HG02943 (cell line): ENCODE results near the gene MAPRE2.
A peak's percentile ranks its signal among the peaks of the same experiment; 100 is the strongest.
"Not testable (repeated sequence)": the region's sequence is repeated elsewhere in the genome, so short reads cannot be mapped to it uniquely, and the experiment has no call there.

ENCODE experiments used
- ATAC-seq: cut with Tn5 transposase; IDR thresholded peaks from one replicate; pipeline ENCODE4 v1.9.1; 2021; ENCODE audit warnings: mild to moderate bottlenecking, low read depth, moderate library complexity; ENCODE audit not compliant: unreplicated experiment

The MAPRE2 gene

DNA sequence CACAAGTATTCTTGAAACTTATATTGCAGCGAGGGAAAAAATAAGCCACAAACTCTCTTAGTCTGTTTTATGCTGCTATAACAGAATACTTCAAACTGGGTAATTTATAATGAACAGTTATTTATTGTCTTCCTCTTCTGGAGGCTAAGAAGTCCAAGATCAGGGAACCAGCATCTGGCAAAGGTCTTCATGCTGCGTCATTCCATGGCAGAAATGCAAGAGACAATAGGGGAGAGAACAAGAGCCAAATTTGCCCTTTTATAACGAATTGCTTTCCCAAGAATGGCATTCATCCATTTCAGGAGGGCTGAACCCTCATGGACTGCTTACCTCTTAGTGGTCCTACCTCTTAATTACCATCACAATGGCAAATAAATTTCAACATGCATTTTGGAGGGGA is 46.5 kb downstream of the MAPRE2 start:
- no peak for ATAC-seq

DNA sequence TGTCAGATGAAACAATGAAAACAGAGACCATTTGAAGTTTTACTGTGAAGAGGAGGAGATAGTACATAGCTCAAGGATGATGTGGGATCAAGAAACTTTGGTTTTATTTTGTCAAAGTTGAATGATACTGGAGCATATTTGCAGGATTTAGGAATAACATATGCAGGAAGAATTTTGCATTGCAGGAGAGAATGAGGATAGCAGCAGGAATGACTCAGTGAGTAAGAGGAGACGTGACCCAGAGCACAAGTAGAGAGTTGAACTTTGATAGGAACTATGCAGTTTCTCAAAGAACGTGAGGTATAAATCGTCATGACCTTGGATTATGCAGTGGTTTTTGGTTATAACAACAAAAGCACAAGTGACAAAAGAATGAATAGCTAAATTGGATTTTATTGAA is 47.7 kb downstream of the MAPRE2 start:
- no peak for ATAC-seq

DNA sequence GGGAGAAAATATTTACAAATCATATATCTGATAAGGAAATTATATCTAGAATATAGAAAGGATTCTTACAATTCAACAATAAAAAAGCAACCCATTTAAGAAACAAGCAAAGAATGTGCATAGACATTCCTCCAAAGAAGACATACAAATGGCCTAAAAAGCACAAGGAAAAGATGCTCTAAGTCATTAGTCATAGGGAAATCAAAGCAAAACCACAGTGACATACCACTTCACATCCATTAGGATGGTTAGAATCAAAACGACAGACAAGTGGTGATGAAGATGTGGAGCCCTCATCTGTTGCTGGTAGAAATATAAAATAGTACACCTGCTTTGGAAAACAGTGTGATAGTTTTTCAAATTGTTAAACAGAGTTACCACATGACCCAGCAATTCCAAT is 48.2 kb downstream of the MAPRE2 start:
- no peak for ATAC-seq

DNA sequence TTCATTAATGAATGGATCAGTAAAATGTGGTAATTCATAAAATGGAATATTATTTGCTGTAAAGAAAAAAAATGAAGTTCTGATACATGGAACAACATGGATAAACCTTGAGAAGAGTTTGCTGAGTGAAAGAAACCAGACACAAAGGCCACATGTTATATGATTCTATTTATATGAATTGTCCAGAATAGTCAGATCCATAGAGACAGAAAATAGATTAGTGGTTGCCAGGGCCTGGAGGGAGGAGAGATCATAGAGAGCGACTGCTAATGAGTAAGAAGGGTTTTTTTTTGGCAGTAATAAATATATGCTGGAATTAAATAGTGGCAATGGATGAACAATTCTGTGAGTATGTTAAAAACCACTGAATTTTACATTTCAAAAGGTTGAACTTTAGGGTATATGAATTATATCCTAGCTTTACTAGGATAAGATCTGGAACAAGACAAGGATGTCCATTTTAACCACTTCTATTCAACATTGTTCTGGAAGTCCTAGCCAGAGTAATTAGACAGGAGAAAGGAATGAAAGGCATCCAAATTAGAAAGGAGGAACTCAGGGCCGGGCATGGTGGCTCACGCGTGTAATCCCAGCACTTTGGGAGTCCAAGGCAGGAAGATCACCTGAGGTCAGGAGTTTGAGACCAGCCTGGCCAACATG is 48.8 kb downstream of the MAPRE2 start:
- no peak for ATAC-seq

DNA sequence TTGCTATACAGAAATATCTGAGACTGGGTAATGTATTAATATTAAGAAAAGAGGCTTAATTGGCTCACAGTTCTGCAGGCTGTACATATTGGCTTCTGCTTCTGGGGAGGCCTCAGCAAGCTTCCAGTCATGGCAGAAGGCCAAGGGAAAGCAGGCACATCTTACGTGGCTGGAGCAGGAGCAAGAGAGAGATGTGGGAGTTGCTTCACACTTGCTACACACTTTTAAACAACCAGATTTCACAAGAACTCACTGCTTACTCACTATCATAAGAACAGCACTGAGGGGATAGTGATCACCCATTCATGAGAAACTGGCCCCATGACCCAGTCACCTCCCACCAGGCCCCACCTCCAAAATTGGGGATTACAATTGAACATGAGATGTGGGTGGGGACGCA is 50.6 kb downstream of the MAPRE2 start:
- no peak for ATAC-seq

DNA sequence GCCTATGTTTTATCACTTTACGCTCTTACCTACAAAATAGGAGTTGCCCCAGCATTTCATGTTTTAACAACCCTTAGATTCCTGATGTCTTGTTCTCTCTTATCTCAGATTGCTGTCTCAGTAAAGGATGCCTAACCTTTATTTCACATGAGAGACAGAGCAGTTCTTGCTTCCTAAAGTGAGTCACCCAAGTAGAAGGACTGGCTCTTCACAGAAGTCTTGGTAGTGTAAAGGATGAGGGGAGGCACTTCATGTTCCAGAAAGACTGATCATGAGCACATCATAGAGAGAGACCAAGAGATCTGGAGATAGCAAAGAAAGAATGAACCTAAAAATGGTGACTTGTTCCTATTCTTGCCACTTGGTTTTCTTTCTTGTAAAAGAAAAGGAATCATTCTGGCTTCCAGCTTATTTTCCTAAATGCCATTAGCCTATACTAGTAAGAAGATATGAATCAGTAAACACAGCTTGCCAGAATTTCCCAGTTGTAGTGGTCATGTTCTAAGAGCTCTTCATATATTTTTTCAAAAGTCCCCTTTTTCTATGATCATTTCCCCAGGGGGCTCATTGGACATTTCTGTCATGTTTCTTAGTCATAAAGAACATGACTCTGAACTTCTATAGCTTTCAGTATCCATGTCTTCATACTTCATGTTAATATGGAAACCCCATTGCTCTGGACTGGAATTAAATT is 54.9 kb downstream of the MAPRE2 start:
- ATAC-seq: peak; percentile 71

DNA sequence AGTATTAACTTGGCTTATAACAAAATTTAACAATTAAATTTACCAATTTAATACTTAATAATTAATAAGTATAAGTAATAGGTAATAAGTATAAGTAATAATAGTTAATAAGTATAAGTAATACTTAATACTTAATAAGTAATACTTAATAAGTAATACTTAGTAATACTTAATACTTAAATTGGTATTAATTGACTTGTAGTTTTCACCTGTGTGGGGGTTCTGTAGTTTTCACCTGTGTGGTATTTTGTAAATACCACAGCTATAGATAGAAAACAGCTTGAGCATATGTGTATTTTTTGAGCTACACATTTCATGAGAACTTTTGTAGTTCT is 55.4 kb downstream of the MAPRE2 start:
- ATAC-seq: no peak

DNA sequence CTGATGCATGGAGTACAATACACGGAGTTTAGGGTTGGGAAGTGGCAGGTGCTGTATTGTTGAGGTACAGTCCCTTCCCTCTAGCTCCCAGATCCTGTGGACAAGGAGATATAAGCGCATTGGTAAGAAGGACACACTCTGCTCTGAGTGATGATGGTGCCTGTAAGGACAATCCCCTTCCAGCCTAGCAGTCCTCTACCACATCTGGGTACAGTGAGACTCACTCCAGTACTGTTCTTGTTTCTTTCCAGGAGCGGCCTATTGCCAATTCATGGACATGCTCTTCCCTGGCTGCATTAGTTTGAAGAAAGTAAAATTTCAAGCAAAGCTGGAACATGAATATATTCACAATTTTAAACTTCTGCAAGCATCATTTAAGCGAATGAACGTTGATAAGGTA is 56.0 kb downstream of the MAPRE2 start:
- ATAC-seq: no peak

DNA sequence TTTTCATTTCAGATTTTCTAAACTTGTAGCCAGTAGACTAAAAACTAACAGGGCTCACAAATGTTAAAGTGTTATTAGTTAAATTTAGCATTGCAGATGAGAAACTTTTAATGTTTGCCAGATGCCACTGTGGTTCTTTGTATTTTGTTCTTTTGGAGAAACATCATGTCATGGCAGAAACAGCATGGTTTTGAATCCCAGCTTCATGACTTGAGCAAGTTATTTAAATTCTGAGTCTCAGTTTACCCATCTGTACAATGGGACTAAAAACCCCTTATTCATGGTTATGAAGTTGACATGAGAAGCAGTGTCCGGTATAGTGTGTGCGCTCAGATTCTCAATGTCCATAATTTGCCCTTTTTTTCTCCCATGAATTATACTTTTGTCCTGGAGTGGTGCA is 56.5 kb downstream of the MAPRE2 start:
- ATAC-seq: no peak

DNA sequence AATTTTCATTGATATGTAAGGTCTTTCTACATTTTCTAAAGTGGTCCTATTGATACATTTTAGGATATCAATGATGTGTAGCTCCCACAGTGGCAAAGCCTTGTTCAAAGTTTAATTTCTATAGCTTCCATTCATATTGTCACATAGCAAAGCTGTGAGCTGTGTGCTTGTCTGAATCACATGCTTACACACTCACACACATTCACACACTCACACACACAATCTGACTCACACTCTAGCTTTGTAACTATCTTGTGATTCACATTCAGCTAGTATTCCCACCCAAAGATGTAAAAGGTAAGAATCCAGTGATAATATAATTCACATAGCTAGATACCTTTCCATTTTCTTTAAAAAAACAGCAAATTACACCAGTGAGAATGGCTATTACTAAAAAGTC is 58.7 kb downstream of the MAPRE2 start:
- ATAC-seq: no peak

DNA sequence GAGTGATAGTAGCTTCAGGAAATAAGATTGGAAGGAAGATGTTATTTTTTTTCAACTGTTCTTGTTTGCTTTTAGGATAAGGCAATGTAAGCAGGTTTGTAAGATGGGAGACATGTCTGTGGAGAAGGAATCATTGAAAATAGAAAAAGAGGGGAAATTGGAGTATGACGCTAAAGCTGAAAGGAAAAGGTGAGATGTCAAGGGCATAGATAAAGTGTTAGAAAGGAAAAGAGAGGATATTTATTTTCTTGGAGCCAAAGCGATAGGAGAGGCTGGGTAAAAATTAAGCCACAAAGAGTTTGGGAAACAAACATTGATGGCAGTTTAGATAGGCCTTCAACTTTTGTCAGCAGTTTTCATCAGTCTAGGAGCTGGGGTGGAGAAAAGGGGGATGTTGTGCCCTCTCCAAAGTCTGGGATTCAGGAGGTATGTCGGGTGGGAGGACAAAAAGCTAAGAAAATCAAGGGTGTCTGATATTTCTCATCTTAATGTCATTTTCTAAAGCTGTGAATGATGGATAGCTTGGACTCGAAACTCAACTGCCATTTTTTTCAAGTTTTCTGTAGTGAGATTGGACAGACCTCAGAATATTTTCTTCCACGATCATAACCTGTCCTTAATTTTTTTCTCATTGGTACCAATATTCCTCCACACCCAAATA is 63.3 kb downstream of the MAPRE2 start:
- ATAC-seq: no peak

DNA sequence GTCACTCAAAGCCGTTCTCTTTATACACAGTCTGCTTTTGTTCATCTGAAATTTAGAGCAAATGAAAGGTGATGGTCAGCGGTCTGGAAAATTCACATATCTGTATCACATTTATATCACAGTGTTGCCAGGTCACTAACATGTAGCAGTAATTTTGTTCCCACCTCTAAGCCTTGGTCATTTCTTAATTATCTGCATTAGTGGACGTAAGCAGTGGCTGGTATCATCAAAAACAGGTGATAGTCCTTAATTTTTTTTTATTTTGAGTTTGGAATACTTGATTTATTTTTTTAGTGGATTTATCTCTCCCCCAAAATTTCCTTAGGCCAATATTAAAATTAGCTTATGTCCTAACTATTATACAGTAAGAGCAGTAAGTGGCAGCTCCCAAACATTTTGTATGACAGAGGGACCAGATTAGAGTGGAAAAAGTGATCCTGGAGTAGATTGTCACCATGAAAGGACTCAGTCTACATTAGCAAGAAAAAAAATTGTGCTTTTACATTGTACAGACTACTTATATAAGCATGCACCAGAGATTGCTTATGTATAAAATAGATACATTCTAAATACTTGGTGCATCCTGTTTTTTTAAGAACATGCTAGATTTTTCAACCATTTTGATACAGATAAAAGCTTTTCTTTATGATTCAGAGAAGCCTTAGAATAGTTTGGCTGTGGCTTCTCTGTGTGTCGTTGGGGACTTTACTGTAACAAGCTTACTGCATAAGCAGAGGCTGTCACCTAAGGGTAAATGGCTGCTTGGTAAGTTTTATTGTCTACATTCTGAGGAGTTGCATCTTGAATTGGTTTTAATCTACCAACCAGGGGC is 65.0 kb downstream of the MAPRE2 start:
- no peak for ATAC-seq

DNA sequence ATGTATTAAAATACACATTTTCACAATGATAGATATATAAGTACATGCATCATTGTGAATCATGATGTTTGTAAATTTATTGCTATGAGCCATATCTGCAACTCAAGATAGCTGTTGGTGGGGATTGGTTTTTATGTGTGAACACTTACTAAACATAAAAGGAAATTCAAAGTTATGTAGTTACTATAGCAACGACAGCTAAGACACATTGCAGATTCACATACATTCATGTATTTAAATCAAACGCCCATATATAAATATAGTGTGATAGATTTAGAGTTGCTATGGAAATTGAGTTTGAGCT is 65.6 kb downstream of the MAPRE2 start:
- ATAC-seq: no peak

DNA sequence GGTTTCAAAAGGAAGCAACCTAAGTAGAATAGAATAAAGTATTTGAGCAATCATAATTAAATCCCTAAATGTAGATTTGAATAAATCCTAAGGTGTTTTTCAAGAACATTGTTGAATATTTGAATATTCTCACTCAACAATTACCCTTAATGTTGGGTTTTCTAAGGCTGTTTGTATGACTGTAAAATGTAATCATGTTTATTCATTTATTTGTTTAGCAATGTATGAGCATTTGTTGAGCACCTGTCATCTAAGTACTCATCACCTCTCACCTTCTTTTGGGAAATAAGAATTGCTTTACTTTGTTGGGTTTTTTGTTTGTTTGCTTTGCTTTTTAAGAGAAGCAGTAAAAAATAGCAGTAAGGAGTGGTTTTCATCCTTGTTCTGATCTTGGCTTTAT is 66.0 kb downstream of the MAPRE2 start:
- ATAC-seq: no peak

DNA sequence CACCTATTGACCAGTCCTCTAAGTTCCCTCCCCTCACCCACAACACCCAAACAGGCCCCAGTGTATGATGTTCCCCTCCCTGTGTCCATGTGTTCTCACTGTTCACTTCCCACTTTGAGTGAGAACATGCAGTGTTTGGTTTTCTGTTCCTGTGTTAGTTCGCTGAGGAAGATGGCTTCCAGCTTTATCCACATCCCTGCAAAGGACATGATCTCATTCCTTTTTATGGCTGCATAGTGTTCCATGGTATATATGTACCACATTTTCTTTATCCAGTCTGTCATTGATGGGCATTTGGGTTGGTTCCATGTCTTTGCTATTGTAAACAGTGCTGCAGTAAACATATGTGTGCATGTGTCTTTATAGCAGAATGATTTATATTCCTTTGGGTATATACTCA is 66.9 kb downstream of the MAPRE2 start:
- not testable (repeated sequence) for ATAC-seq

DNA sequence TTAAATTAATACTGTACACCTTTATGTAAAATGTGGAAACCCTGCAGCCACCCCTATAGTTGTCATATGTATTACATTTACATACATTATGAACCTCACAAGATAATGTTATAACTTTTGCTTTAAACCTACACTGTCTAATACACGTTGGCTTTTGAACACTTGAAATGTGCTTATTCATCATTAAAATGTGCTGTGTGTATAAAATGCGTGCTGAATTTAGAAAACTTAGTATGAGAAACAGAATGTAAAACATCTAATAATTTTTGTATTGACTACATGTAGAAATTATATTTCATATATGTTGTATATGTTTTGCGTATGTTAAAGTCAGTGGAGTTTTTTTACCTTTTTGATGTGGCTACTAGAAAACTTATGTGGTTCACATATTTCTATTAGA is 68.8 kb downstream of the MAPRE2 start:
- ATAC-seq: no peak

DNA sequence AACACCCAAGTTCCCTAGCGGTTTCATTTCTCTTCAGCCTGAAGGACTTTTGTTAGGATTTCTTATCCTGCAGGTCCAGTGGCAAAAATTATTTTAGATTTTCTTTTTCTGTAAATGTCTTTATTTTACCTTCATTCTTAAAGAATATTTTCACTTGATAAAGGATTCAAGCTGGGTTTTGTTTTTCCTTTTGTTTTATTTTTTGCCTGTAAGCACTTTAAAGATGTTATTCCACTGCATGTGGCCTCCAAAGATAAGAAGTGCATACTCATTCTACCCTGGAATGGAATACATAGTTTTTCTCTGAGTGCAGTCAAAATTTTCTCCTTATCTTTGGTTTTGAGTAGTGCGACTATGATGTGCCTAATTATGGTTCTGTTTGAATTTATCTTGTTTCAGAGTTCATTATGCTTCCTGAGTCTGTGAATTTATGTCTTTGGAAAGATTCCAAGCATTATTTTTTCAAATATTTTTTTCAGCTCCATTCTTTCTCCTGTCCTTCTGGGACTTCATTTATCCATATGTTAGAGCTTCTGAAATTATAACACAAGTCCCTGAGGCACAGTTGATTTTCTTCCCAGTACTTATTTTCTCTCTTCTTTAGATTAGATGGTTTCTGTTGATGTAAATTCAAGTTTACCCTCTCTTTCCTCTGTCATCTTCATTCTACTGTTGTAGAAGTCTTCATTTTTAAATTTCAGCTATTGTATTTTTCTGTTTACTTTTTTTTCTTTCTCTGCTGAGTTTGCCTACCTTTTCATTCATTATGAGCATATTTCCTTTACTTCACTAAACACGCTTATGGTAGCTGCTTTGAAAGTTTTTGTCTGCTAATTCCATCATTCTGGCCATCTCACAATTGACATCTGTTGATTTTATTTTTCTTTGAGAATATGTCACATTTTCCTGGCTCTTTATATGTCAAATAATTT is 69.6 kb downstream of the MAPRE2 start:
- ATAC-seq: no peak

DNA sequence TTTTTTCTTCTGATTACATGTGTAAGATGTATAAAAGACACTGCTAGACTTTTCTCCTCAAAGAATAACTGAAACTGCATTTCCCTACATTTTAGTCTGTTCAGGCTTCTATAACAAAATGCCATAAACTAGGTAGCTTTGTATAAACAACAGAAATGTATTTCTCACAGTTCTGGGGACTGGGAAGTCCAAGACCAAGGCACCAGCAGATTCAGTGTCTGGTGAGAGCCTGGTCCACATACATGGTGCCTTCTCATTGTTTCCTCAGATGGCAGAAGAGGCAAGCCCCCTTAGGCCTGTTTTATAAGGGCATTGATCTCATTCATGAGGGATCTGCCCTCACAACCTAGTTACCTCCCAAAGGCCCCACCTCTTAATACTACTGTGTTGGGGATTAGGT is 71.5 kb downstream of the MAPRE2 start:
- no peak for ATAC-seq

DNA sequence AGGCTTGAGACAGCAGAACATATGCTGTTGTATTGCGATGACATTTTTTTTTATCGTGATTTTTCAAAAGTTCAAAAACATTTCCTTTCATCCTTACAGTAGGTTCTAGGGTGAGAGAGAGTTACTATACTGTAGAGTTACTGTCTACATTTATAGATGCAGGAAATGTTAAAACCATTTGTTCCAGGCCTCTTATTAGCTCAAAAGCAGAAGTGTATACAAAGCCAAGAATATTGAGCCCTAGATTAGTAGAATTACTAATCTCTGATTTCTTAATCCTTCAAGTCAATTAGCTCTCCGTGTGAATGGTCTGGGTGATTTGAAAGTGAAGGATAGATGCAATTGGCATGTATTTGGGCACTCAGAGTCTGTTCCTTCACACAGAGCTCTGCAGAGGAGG is 73.1 kb downstream of the MAPRE2 start:
- ATAC-seq: no peak

DNA sequence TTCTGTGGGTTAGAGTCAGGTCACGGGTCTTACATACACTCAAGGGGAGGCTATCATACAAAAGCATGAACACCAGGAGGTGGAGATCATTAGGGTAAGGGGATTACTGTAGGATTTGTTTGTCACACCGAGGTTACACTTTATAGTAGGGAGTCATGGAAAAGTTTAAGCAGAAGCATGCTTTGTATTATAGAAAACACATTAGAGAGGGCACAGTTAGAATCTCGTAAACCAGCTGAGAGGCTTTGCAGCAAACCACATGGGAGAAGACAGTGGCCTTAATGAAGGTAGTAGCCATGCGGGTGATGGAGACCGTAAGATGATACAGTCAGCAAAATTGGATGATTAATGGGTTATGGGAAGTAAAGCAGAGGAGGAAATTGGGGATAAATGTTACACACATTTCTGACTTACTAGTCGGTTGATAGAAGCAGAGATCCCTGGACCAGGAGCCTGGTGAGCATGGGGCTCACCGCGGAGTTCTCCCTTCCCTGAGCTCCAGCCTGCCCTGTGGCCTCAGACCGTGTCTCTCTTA is 75.6 kb downstream of the MAPRE2 start:
- ATAC-seq: no peak
